Loucy (cell line): ENCODE data around the gene KANK2.

Experiments used
- EZH2phosphoT487 ChIP-seq: fragments of 200-600 bp; IDR thresholded peaks from 2 replicates; pipeline ENCODE4 v1.6.1; 2018; ENCODE audit warnings: antibody characterized with exemption, mild to moderate bottlenecking, moderate library complexity, borderline replicate concordance
- TF ChIP-seq, protein P1 (sequence below): fragments of 200-600 bp; sonication (generic); conservative IDR thresholded peaks from 2 replicates; pipeline ENCODE4 v1.5.1; 2014; ENCODE audit warnings: mild to moderate bottlenecking, antibody characterized with exemption, low read length

DNA sequence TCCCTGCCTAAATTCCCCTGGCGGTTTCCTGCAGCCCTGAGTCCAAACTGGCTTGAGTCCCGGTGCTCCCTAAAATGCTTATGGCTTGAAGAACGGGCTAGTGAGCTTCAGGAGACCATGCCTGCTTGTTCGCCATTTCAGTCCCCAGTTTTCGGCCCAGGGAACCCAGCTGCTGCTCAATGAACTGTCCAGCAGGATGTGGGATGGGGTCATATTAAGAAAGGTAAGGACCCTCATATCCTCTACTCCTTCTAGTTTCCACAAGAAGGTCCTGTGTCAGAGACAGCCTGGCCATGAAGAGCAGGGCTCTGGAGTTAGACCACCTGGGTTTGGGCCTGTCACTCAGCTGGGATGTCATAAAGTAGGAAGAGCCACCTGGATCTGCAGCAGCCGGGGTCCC is 24.8 kb downstream of the KANK2 start:
- TF ChIP-seq, protein P1, sequence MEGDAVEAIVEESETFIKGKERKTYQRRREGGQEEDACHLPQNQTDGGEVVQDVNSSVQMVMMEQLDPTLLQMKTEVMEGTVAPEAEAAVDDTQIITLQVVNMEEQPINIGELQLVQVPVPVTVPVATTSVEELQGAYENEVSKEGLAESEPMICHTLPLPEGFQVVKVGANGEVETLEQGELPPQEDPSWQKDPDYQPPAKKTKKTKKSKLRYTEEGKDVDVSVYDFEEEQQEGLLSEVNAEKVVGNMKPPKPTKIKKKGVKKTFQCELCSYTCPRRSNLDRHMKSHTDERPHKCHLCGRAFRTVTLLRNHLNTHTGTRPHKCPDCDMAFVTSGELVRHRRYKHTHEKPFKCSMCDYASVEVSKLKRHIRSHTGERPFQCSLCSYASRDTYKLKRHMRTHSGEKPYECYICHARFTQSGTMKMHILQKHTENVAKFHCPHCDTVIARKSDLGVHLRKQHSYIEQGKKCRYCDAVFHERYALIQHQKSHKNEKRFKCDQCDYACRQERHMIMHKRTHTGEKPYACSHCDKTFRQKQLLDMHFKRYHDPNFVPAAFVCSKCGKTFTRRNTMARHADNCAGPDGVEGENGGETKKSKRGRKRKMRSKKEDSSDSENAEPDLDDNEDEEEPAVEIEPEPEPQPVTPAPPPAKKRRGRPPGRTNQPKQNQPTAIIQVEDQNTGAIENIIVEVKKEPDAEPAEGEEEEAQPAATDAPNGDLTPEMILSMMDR, result no peak
- TF ChIP-seq EZH2phosphoT487, result no peak
